Measurements from ENCODE around the gene COQ8B.
"Not testable (repeated sequence)": the region's sequence is repeated elsewhere in the genome, so short reads cannot be mapped to it uniquely, and the experiment has no call there.

The COQ8B gene

GRCh38 chr19:40663695-40664692 lies 52.7 kb downstream of the COQ8B start:
- no peak for DNase-seq

- DNase-seq: peak; percentile 64 to 94
Observed at GRCh38 chr19:40662925-40663694, 53.6 kb downstream of the COQ8B start.

- DNase-seq: no peak
Observed at GRCh38 chr19:40661616-40662015, 55.1 kb downstream of the COQ8B start.

- DNase-seq: no peak
Observed at GRCh38 chr19:40659566-40659965, 57.1 kb downstream of the COQ8B start.

- DNase-seq: no peak
Observed at GRCh38 chr19:40659116-40659515, 57.6 kb downstream of the COQ8B start.

- no peak for DNase-seq
Observed at GRCh38 chr19:40658031-40658430, 58.7 kb downstream of the COQ8B start.

GRCh38 chr19:40655684-40656083 lies 61.0 kb downstream of the COQ8B start:
- DNase-seq: not testable (repeated sequence)

- DNase-seq: not testable (repeated sequence)
Observed at GRCh38 chr19:40652303-40652702, 64.4 kb downstream of the COQ8B start.

- DNase-seq: no peak
Observed at GRCh38 chr19:40650749-40651305, 65.9 kb downstream of the COQ8B start.

GRCh38 chr19:40649903-40650675 lies 66.6 kb downstream of the COQ8B start:
- DNase-seq: peak in 1 of 2 experiments; percentile 39

- DNase-seq: no peak
Observed at GRCh38 chr19:40646743-40647254, 69.9 kb downstream of the COQ8B start.

GRCh38 chr19:40642757-40643305 lies 73.9 kb downstream of the COQ8B start:
- no peak for DNase-seq

GRCh38 chr19:40642051-40642706 lies 74.5 kb downstream of the COQ8B start:
- no peak for DNase-seq
